Hematopoietic multipotent progenitor cell treated with erythropoietin and hydrocortisone succinate and interleukin-3 and kit ligand, for 4 days (in vitro differentiated cells): ENCODE data around the gene TFCP2.
"Not testable (repeated sequence)": the region's sequence is repeated elsewhere in the genome, so short reads cannot be mapped to it uniquely, and the experiment has no call there.

ENCODE experiments used
- DNase-seq: peaks from one replicate; pipeline ENCODE4 v3.0.0-alpha.2; 2015

Gene TFCP2

DNA sequence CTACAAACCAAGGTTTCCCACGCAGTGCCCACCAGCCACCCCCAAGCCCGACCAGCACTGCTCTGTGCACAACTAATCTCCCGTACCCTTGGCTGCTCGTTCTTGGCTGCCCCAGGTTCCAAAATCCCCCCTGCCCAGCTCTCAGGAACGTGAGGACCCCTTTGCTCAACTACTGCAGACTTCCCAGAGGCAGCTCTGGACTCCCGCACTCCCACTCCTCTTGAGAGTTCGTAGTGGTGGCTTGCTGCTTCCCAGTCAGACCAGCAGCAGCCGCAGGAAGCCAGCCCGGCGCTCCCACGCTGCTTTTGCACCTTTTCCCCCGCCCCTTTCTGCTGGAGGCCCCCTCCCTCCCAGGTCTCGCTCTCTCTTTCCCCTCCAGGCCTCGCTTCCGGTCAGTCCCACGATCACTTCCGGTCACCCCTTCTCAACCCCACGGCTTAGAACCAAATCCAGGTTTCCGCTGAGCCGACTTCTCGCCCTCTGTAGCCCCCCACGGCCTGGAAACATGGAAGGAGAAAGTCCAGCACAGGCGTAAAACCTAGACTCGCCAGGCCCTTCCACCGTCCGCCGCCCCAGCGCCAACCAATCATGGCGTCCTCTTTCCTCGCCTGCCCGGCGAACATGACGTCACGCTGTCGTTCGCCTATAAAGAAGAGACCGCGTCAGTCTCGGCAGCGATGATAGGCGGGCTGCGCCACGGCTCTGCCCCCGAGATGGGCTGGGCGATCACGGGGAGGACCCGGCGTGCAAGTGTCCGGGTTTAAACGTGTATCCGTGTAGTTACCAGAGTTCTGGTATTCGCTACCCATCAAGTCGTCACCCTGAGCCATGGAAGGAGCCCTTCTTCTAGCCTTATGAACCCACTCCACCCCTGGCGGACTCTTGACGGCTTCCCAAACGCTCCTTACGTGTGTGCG is at the start of gene TFCP2:
TSS of gene TFCP2 (minus strand) at position 621 of the 917 bp plus-strand sequence. CDS start 713 bp downstream, outside the sequence.
- peak; percentile 99 for DNase-seq

GRCh38 chr12:51222461-51222860 is 49.5 kb upstream of the TFCP2 start:
- no peak for DNase-seq

DNA sequence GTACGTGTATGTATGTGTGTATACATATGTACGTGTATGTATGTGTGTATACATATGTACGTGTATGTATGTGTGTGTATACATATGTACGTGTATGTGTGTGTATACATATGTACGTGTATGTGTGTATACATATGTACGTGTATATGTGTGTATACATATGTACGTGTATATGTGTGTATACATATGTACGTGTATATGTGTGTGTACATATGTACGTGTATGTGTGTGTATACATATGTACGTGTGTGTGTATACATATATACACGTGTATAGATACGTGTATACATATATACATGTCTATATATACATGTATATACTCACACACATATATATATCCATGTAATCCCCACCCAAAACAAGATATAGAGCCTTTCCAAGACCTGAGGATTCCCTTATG is 46.9 kb upstream of the TFCP2 start:
- not testable (repeated sequence) for DNase-seq

DNA sequence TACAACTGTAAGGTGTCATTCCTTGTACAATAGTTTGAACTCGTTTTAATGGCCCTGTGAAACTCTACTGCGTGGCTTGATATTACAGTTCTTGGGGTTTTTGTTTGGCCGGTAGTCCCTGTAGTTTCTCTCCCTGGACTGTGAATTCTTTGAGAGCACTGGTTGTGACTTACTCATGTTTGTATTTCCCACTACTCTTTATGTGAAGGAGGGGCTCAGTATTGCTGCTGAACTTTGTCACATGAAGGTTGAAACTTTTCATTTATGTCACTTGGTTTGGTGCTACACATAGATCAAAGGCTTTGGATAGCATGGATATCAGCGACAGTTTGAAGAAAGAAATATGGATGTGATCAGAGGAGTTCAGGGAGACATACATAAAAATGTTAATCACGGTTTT is 46.4 kb upstream of the TFCP2 start:
- DNase-seq: no peak

DNA sequence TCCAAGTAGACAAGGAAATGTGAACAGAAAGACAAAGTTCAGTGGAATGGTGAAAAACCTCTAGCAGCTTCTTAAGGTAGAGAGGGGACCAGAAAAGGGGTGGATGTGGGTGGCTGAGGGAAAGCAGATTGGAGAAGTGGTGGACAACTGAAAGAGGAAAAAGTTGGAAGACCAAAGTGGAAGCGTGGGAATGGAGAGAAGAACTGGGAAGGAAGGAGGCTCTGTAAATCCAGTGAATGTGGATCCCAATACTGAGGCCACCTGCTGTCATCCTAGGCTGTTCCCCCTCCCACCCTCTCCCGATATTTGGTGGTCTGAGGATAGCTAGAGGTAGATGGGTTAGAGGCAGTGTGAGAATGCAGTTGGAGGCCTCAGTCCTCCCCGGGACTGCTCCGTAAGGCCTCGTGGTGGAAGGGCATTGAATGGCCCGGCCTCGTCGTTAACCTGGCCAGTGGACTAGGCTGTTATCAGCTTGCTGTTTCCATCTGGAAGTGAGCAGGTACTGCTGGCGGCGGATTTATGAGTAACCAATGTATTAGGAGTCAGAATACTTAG is 45.7 kb upstream of the TFCP2 start:
- peak; percentile 29 for DNase-seq

GRCh38 chr12:51217968-51218606 is 45.2 kb upstream of the TFCP2 start, which contains the start of gene POU6F1:
Gene POU6F1, minus strand, starts transcription at chr12:51218062. Its CDS starts 11,226 bp downstream, at chr12:51206836.
- peak; percentile 94 for DNase-seq

- DNase-seq: peak; percentile 68
Measured at GRCh38 chr12:51217133-51217967, 44.4 kb upstream of the TFCP2 start.

- DNase-seq: no peak
Measured at GRCh38 chr12:51216642-51217041, 43.7 kb upstream of the TFCP2 start.

DNA sequence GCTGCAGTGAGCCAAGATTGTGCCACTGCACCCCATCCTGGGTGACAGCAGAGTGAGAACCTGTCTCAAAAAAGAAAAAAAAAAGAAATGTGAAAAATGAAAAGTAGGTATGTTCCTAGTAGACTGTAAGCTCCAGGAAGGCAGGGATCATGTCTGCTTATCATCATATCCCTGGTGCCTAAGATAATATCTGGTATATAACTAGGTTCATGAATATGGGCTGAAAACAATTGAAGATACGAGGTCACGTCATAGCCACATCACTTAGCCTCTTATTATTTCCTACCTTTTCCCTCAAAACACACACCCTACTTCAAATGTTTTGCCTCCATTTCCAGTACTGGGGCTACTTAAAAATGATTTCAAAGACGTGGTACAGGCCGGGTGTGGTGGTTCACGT is 42.0 kb upstream of the TFCP2 start:
- DNase-seq: no peak

DNA sequence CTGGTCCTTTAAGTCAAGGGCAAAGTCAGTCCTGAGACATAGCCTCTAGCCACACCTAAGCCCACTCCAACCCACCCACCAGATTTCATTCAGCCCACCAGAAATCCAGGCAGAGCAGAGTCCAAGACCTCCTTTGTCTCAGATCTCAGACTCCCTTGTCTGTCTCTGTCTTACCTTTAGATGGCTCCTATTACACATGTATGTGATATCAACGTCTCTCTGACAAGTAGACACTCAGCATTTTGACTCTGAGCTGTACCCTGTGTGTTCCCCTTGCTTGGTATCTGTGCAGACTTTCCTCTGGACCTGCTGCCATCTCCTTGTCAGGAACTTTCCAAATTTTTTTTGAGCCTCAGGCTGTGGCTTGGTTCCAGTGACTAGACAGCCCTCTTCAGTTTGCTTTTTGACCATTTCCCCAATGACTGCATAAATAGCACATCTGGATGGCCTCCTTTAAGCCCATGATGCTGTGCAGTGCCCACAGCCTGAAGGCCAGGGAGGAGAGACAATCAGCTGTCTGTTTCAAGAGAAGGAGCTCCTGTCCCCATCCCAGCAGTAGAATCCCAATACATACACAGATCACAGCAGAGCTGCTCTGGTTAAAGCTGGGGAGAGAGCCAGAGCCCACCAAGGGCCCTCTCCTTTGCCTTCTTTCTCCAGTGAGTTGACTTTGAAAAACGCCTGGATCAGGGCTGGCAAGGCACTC is 37.9 kb upstream of the TFCP2 start:
- DNase-seq: no peak

GRCh38 chr12:51209259-51209658 is 36.3 kb upstream of the TFCP2 start:
- no peak for DNase-seq

GRCh38 chr12:51208016-51208660 is 35.2 kb upstream of the TFCP2 start:
- DNase-seq: no peak

DNA sequence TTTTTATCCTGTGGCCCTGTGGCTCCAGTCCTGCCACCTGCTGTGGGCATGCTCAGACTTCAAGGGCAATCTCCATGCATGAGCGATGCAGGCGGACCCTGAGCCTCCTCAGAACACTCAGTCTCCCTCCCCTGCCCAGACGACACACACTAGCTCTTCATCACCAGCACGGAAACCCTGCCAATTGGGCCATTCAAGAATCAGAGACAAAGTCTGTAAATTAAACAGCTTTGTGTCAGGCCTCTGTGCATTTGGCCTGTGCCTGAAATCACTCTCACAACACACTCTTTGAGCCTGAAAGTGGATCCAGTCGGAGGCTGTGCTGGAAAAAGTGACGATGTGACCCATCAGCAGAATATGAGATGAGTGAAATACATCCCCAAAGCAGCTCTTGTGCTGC is 32.4 kb upstream of the TFCP2 start:
- DNase-seq: no peak

DNA sequence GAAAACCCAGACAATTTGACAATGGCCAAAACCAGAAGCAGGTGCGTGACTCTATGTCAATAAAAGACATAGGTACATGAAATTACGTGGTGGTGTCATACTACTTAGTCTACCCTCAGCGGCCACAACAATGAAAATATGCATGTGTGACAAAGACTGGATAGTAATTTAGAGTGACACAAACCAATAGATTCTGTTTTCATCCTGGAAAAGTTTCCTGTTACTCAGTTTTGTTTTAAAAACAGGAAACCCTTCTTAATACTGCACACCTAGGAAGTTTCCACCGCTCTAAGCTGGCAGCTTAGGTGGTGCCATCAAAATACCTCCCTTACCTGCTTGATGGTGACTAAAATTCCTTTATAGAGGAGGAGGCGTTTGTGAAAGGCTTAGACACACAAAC is 29.8 kb upstream of the TFCP2 start:
- no peak for DNase-seq

DNA sequence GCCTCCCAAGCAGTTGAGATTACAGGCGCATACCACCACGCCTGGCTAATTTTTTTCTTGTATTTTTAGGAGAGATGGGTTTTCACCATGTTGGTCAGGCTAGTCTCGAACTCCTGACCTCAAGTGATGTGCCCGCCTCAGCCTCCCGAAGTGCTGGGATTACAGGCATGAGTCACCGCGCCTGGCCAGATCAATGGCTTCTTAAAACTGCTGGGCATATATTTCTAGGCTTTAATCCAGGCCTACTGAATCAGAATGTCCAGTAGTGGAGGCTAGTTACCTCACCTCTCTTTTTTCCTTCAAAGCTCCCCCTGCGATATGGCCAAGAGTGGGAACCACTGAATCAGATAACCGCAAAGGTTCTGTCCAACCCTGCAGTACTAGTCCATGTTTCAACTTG is 27.9 kb upstream of the TFCP2 start:
- no peak for DNase-seq

GRCh38 chr12:51200156-51200555 is 27.2 kb upstream of the TFCP2 start:
- DNase-seq: no peak

- DNase-seq: no peak
Measured at GRCh38 chr12:51199366-51199945, 26.5 kb upstream of the TFCP2 start.

DNA sequence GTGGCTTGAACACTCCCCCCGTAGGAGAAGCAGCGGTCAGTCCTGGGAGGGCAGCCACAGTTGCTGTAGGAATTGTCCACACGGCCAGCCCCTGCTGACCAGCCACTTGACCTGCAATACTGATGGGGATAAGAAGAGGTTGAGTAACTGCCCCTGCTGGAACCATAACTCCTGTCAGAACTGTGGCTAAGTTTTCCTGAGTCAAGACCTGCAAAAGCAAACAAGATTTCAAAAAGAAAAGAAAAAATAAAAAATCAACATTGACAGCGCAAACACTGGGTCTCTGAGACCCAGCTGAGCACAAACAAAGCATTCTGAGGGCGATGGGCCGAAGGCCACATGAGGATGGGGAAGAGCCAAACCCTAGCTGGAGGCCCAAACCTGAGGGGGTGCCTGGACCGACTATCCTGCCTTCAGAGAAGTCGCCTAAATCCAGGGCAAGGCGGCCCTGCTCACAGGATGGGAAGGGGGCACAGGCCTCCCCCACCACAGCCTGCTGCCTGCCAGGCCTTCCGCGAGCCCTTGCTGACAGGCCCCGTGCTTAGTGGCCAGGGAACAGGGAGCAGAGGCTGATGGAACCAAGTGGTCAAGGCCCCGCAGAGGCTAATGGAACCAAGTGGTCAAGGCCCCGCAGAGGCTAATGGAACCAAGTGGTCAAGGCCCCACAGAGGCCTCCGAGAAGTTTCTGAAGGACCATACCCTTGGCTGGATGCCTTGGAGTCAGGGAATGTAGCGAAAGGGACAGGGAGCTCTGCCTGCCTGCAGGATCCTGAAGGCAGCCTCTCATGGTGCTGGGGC is 25.8 kb upstream of the TFCP2 start:
- no peak for DNase-seq

GRCh38 chr12:51197736-51198567 is 25.0 kb upstream of the TFCP2 start:
- no peak for DNase-seq
